ENCODE measurements around the gene CDC42BPB. TPM values are rescaled to one million over a fixed set of nuclear protein-coding genes. Genes with fewer than 3 reads are reported as not detected.

Gene CDC42BPB
- total RNA-seq, 1 donor from 2014 or later = 103 TPM

GRCh38 chr14:102923925-102924486 is 133.3 kb downstream of the CDC42BPB start:
- Mint-ChIP-seq H3K36me3 (no peaks in the 10 kb centered on the region), H3K27ac (no peak overlapping the region), H3K27me3 (ENCODE audit: low read depth) (peaks cover 27% of the 10 kb centered on the region), H3K9me3 (no peaks in the 10 kb centered on the region), H3K4me3 (no peak overlapping the region), H3K4me1 (peaks cover 2% of the 10 kb centered on the region)
- DNase-seq (ENCODE audit: low spot score in 2 of 2, unreplicated experiment in 2 of 2) = no peak
- TF ChIP-seq CTCF (IDR thresholded peaks at IDR 0.05; ENCODE audit: unreplicated experiment) = no peak

DNA sequence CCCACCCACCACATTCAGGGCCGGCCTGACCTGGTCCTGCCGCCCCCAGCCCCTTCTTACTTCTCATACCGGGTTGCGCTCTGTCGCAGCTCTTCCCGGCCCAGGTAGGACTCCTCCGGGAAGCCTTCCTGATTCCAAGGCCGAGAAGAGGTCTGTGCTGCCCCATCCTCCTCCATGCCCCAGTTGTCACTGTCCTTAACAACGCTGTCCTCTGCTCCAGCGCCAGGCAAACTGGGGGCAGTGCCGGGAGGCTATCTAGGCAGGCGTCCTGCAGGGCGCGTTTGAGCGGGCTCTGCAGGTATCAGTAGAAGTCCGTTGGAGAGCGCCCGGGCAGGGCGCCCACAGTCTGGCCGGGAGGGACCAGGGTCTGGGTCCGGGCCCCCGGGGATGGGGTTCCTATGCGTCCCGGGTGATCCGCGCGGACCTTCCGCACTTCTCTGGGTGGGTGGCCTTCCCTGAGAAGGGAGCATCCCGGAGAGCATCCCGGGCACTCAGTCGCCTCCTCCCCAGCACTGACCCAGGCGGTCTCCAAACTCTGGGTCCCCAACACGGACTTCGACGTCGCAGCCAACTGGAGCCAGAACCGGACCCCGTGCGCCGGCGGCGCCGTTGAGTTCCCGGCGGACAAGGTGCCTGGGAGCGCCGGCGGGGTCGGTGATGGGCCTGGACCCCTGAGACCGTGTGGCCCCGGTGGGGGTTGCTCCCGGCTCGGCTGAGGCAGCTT is 134.0 kb downstream of the CDC42BPB start:
- H3K27ac Mint-ChIP-seq = no peak overlapping the region
- TF ChIP-seq CTCF (IDR thresholded peaks at IDR 0.05; ENCODE audit: unreplicated experiment) = no peak
- no peaks in the 10 kb centered on the region for H3K9me3 Mint-ChIP-seq
- no peak for DNase-seq (ENCODE audit: low spot score in 2 of 2, unreplicated experiment in 2 of 2)
- no peak overlapping the region for H3K4me3 Mint-ChIP-seq
- peaks cover 22% of the 10 kb centered on the region for H3K27me3 Mint-ChIP-seq (ENCODE audit: low read depth)
- peaks cover 1% of the 10 kb centered on the region for H3K4me1 Mint-ChIP-seq
- no peaks in the 10 kb centered on the region for H3K36me3 Mint-ChIP-seq

DNA sequence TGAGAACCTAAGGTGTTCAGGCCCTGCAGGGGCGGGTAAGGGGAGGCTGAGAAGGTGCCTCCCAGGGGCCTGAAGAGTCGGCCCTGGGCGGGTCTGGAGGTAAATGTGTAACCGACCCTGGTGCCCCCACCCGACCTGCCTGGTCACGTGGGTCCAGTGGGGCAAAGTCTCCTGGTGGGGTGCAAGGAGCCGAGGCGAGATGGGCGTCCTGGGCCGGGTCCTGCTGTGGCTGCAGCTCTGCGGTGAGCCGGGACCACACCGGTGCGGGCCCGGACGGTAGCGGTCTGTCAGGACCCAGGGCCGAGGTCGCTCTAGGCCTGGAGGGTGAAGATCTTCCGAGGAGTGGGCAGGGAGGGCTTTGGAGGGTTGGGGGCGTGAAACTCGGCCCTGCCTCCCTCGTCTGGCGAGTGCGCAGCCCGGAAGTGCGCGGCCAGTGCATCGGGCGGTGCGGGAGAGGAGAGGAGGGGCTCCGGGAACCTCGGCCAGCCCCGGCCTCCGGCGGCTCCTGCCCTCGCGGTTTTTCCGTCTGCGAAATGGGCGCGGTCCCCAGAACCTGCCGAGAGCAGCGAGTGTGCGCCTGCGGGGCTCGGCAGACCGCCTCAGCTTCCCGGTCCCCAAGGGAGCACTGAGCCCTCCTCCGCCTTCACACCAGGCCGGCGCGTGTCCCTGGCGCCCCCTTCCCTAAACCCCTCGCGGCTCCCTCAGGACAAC is 134.7 kb downstream of the CDC42BPB start, which contains the start of gene AMN:
Gene AMN (plus strand): TSS at position 174 of the 711 bp plus-strand sequence. CDS start 26 bp downstream, at position 200.
- H3K27ac Mint-ChIP-seq = no peak within 1 kb of the TSS
- no peaks in the 10 kb centered on the region for H3K4me1 Mint-ChIP-seq
- H3K36me3 Mint-ChIP-seq = no peaks in the 10 kb centered on the region
- H3K27me3 Mint-ChIP-seq (ENCODE audit: low read depth) = peaks cover 18% of the 10 kb centered on the region
- no peak for DNase-seq (ENCODE audit: low spot score in 2 of 2, unreplicated experiment in 2 of 2)
- H3K4me3 Mint-ChIP-seq = no peak within 1 kb of the TSS
- no peak for TF ChIP-seq CTCF (IDR thresholded peaks at IDR 0.05; ENCODE audit: unreplicated experiment)
- no peaks in the 10 kb centered on the region for H3K9me3 Mint-ChIP-seq

GRCh38 chr14:102920998-102921304 is 136.4 kb downstream of the CDC42BPB start:
- Mint-ChIP-seq H3K36me3 (no peaks in the 10 kb centered on the region), H3K4me3 (no peak overlapping the region), H3K9me3 (no peaks in the 10 kb centered on the region), H3K27ac (no peak overlapping the region), H3K27me3 (ENCODE audit: low read depth) (peaks cover 7% of the 10 kb centered on the region), H3K4me1 (no peaks in the 10 kb centered on the region)
- TF ChIP-seq CTCF (IDR thresholded peaks at IDR 0.05; ENCODE audit: unreplicated experiment) = no peak
- no peak for DNase-seq (ENCODE audit: low spot score in 2 of 2, unreplicated experiment in 2 of 2)

DNA sequence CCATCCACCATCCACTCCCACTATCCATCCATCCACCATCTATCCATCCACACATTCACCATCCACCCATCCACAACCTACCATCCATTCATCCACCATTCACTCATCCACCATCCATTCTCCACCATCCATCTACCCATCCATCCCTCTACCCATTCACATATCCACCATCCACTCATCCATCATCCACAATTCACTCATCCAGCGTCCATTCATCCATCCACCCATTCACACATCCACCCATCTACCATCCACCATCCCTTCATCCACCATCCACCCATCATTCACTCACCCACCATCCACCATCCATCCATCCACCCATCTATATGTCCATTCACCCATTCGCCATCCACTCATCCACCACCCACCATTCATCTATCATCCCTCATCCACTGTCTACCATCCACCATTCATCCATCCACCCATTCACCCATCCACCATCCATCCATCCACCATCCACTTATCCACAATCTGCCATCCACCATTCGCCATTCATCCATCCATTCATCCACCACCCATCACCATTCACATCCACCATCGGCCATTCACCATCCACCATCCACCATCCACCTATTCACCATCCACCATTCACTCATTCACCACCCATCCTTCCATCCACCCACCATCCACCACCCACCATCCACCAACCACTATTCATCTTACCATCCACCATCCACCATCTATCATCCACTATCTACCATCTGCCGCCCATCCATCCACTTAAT is 136.9 kb downstream of the CDC42BPB start:
- Mint-ChIP-seq H3K9me3 (no peaks in the 10 kb centered on the region), H3K27ac (no peak overlapping the region), H3K36me3 (no peaks in the 10 kb centered on the region), H3K27me3 (ENCODE audit: low read depth) (peaks cover 4% of the 10 kb centered on the region), H3K4me1 (no peaks in the 10 kb centered on the region), H3K4me3 (no peak overlapping the region)
- TF ChIP-seq CTCF (IDR thresholded peaks at IDR 0.05; ENCODE audit: unreplicated experiment) = no peak
- DNase-seq (ENCODE audit: low spot score in 2 of 2, unreplicated experiment in 2 of 2) = no peak

Measured in mesothelial cell of epicardium (in vitro differentiated cells).